ENCODE data around the gene RBM25.

Gene RBM25

DNA sequence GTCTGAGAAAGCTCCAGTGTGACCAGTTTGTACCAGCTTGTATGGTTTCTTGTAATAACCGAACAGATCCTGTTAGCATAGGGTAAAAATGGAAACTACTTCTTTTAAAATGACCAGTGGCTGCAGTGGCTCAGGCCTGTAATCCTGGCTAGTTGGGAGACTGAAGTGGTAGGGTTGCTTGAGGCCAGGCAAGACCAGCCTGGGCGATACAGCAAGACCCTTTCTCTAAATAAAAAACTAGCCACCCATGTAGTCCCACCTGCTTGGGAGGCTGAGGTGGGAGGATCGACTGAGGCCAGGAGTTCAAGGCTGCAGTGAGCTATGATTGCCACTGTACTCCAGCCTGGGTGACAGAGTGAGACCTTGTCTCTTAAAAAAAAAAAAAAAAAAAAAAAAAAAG lies 85.3 kb downstream of the RBM25 start:
- DNase-seq (ENCODE audit: low read depth) = no peak
- TF ChIP-seq, protein P1, sequence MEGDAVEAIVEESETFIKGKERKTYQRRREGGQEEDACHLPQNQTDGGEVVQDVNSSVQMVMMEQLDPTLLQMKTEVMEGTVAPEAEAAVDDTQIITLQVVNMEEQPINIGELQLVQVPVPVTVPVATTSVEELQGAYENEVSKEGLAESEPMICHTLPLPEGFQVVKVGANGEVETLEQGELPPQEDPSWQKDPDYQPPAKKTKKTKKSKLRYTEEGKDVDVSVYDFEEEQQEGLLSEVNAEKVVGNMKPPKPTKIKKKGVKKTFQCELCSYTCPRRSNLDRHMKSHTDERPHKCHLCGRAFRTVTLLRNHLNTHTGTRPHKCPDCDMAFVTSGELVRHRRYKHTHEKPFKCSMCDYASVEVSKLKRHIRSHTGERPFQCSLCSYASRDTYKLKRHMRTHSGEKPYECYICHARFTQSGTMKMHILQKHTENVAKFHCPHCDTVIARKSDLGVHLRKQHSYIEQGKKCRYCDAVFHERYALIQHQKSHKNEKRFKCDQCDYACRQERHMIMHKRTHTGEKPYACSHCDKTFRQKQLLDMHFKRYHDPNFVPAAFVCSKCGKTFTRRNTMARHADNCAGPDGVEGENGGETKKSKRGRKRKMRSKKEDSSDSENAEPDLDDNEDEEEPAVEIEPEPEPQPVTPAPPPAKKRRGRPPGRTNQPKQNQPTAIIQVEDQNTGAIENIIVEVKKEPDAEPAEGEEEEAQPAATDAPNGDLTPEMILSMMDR (IDR thresholded peaks at IDR 0.05; ENCODE audit: insufficient read depth, low read depth, low read length, missing control alignments) = no peak
- H3K4me3 ChIP-seq (ENCODE audit: low read length) = no peak overlapping the region

DNA sequence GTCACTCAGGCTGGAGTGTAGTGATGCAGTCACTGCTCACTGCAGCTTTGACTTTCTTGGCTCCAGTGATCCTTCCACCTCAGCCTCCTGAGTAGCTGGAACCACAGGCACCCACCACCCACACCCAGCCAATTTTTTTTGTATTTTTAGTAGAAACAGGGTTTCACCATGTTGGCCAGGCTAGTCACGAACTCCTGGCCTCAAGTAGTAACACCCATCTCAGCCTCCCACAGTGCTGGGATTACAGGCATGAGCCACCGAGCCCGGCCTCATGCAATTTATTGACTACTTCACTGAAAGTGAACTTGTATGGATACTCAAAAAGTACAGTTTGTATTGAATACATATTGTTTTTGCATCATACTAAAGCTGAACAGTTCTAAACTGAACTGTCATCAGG lies 87.0 kb downstream of the RBM25 start:
- DNase-seq (ENCODE audit: low read depth) = no peak
- TF ChIP-seq, protein P1 (IDR thresholded peaks at IDR 0.05; ENCODE audit: insufficient read depth, low read depth, low read length, missing control alignments) = no peak
- no peak overlapping the region for H3K4me3 ChIP-seq (ENCODE audit: low read length)

DNA sequence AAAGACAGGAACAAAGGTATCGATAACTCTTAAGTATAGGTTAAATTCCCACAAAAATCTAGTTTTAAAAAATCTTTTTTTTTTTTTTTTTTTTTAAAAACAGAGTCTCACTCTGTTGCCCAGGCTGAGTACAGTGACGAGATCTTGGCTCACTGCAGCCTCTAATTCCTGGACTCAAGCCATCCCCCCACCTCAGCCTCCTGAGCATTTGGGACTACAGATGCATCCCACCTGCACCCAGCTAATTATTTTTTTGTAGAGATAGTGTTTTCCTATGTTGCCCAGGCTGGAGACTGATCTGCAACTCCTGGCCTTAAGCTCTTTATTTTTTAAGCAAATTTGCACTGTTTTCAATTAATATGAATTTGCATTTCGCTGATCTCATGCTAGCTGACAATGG lies 87.8 kb downstream of the RBM25 start:
- no peak for DNase-seq (ENCODE audit: low read depth)
- TF ChIP-seq, protein P1 (IDR thresholded peaks at IDR 0.05; ENCODE audit: insufficient read depth, low read depth, low read length, missing control alignments) = no peak
- no peak overlapping the region for H3K4me3 ChIP-seq (ENCODE audit: low read length)

DNA sequence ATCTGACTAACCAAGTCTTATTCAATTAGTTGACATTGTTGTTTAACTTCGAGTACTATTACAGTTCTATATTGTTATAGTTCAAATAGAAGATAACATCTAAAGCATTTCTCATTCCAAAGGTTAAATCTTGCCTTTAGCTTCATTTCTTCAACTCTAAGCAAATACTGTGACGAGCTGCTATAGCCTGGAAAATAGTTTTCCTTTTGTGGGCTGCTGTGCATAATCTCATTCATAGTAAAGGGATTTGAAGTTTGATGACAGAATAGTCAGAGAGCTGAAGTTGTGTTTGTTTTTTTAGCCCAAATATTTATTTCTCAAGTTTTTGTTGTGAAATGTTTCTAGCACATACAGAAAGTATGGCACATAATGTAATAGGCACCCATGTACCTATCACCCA lies 91.4 kb downstream of the RBM25 start:
- DNase-seq (ENCODE audit: low read depth) = no peak
- TF ChIP-seq, protein P1 (IDR thresholded peaks at IDR 0.05; ENCODE audit: insufficient read depth, low read depth, low read length, missing control alignments) = no peak
- H3K4me3 ChIP-seq (ENCODE audit: low read length) = no peak overlapping the region

DNA sequence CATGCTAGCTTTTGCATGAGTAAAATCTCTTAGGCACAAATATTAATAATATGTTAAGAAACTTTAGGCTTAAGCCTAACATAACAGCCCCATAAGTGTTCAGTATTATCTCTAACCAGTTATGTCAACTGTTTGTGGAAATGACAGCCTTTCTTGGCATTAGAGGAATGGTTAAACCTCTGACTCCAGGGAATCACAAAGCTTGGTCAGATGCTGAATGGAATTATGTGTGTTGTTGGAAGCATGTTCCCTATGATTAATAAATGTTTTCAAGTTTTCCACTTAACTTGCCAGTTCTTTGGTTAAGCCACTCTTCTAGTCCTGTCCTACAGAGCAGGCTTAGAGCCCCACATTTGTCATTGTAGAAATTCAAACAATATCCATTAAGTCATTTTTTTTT lies 94.9 kb downstream of the RBM25 start:
- TF ChIP-seq, protein P1 (IDR thresholded peaks at IDR 0.05; ENCODE audit: insufficient read depth, low read depth, low read length, missing control alignments) = no peak
- H3K4me3 ChIP-seq (ENCODE audit: low read length) = no peak overlapping the region
- DNase-seq (ENCODE audit: low read depth) = no peak

DNA sequence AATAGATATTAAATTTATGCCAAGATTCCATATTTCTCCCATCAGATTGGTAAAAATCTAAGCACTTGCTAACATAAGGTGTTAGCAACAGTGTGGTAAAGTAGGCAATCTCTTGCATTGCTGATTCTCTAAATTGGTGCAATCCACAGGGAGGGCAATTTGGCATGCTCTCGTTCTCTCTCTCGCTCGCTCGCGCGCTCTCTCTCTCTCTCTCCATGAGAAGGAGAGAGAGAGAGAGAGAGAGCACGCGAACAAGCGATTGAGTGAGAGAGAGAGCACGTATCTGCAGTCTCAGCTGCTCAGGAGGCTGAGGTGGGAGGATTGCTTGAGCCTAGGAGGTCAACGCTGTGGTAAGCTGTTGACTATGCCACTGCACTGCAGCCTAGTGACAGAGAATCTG lies 103.9 kb downstream of the RBM25 start:
- TF ChIP-seq, protein P1 (IDR thresholded peaks at IDR 0.05; ENCODE audit: insufficient read depth, low read depth, low read length, missing control alignments) = no peak
- no peak overlapping the region for H3K4me3 ChIP-seq (ENCODE audit: low read length)
- no peak for DNase-seq (ENCODE audit: low read depth)

DNA sequence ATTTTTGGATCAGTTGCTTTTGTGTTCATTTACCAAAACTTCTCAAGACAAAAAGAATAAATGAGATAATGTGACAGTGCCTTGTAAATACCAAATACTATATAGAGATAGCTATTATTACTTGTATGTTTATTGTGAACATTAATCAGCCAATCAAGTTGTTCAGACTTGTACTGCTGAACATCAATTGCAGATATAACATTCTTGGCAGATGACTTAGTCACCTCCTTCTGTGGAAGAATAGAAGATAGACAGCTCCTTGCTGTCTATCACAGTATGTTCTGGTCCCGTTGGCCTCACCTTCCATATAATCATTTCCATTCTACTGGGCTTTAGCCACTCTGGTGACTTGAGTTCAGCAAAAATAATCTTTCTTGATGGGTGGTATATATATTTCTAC lies 108.1 kb downstream of the RBM25 start:
- peak; percentile 64 for DNase-seq (ENCODE audit: low read depth)
- TF ChIP-seq, protein P1 (IDR thresholded peaks at IDR 0.05; ENCODE audit: insufficient read depth, low read depth, low read length, missing control alignments) = no peak
- H3K4me3 ChIP-seq (ENCODE audit: low read length) = no peak overlapping the region

Measured in epithelial cell of esophagus (primary cell).